ENCODE measurements around the gene NCOA7.

- TF ChIP-seq TAF1 (IDR thresholded peaks at IDR 0.05; ENCODE audit: low read depth, low read length) (no peak), POLR2A (IDR thresholded peaks at IDR 0.05; ENCODE audit: low read depth, low read length) (no peak), POLR2AphosphoS5 (IDR thresholded peaks at IDR 0.05; ENCODE audit: low read depth, low read length) (no peak), POU2F2 (IDR thresholded peaks at IDR 0.05; ENCODE audit: low read depth, low read length) (no peak), SPI1 (IDR thresholded peaks at IDR 0.05; ENCODE audit: low read depth, low read length) (no peak), PAX5 (IDR thresholded peaks at IDR 0.05; ENCODE audit: insufficient read depth, low read length, severe bottlenecking) (no peak)
These were observed 74.3 kb downstream of the NCOA7 start for GRCh38 chr6:125865015-125865414.

Measured in GM12891 (cell line).